Hematopoietic multipotent progenitor cell (in vitro differentiated cells): Measurements from ENCODE around the gene NBAS. TPM values are rescaled to one million over a fixed set of nuclear protein-coding genes. Genes with fewer than 3 reads are reported as not detected.
"Not testable (repeated sequence)": the region's sequence is repeated elsewhere in the genome, so short reads cannot be mapped to it uniquely, and the experiment has no call there.

Experiments used
- DNase-seq, 3 donors: peaks; one replicate each; pipeline ENCODE4 v3.0.0-alpha.2; 2011 to 2015; ENCODE audit warnings: low read depth in 2 of 3, low spot score in 2 of 3
- total RNA-seq: library from RNA; depleted of rRNA; stranded (reverse); fragments of >200 nt; gene quantifications from one replicate; pipeline ENCODE4 v1.2.3, GENCODE V29; 2012

NBAS gene
- total RNA-seq, 1 donor = 56.3 TPM

DNA sequence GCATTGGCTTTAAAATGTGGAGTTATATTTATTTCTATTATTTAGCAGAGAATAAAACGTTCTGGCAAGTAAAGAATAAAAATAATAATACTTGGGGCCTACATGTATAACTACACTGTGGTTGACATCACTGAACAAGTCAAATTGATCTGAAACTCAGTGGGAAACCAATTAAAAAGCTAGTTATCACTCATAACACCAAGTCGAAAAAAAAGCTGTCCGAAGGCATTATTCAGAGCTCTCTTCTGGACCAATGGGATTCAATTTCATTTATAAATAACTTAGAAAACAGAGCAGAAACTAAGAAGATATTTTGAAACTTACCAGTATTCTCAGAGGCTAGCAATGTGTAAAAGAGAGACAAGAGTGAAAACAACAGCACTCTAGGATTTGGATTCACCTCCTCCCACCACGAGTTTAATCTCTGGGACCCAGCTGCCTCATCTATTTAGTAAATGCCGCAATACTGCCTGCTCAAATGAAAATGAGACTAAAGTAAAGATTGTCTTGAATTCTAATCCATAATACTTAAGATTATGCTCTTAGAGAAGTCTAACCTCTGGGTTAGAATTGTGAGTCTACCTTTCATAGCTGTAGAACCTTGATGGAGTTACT is 128.4 kb downstream of the NBAS start:
- DNase-seq = no peak

DNA sequence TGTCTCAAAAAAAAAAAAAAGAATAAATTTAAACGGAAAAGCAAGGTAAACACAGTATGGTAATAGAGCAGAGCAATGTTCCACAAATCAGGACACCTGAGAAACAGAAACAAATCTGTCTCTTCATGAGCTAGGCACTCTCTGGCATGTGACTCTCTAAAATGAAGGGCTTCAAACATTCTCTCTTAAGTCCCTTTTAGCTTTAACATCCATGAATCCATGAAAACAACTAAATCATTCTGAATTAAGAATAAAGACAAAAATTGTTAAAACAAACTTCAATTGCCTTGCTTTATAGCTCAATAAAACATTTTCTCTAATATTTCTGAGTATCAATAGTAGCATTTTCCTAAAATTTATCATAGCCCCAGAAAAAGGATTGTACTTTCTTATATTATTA is 132.1 kb downstream of the NBAS start:
- DNase-seq = no peak

DNA sequence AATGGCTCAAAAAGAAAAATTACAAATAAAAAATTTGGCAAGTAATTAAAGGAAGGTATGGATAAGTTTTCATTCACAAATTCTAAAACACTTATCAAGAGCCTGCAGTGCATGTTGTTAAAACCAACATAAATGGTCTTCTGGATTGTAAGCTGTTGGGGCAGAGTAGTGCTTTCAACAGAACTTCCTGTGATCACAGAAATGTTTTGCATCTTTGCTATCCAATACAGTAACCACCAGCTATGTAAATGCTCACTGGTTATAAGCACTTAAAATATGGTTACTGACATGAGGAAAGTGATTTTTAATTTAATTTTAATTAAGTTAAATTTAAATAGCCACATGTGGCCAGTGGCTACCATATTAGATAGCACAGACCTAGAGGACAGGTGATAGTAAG is 133.1 kb downstream of the NBAS start:
- no peak for DNase-seq

DNA sequence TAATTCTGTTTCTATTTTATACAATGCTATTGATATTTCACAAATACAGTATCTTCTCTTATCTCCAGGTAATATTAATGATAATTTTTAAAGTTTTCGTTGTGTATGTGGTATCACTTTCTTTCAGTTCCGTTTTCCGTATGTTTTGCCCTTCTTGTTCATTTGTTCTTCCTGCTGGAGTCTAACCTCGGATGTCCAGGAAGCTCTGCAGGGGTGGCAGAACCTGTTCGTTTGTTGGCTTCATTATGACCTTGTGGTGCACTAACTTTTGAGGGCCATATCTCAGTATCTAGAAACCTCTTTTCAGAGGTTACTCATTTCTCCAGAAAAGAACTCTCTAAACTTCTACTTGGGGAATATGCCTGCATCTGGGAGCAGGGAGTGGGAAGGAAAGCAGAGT is 134.5 kb downstream of the NBAS start:
- DNase-seq = no peak

DNA sequence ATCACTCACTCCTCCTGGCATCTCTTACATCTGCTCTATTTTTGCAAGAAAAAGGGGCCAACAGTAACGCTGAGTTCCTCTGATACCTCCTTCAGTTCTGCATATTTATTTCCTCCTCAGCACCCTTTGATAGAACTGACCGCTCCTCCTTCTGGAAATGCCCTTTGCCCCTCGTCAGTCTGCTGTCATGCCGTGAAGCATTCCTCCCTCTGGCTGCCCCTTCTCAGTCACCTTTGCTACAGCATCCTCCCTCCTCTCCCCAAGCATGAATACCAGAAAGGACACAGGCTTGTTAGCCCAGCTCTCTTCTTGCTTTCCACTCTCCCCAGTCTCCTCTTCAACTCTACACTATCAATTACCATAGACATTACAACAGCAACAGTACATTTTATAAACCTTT is 135.4 kb downstream of the NBAS start:
- no peak for DNase-seq

DNA sequence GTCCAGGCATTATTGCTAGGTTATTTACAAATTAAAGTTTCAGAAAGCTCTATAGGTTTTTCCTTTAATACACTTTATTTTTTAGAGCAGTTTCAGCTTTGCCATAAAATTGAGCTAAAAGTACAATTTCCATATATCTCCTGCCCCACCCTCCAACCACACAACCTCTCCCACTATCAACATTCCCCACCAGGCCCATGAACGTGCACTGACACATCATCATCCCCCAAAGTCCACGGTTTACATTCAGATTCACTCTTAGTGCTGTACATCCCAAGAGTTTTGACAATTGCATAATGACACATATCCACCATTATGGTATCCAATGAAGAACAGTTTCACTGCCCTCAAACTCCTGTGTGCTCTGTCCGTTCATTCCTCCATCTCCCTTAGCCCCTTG is 139.4 kb downstream of the NBAS start:
- no peak for DNase-seq

DNA sequence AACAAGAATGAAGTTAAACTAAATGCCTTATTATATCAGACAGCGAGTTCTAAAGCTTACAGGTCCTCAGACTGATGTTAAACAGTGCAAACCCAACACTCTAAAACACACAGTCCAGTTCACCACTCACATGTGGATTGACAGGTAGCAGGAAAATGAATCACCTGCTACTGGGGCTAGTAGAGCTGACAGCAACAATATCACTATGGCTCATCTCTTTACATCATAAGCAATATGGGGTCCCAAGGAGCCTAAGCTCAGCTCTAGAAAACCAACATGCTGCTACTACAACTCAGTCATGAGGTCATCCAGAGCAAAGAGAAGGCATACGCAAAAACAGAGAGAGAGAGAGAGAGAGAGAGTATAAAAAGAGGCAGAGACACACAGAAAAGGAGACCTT is 145.4 kb downstream of the NBAS start:
- DNase-seq = no peak

DNA sequence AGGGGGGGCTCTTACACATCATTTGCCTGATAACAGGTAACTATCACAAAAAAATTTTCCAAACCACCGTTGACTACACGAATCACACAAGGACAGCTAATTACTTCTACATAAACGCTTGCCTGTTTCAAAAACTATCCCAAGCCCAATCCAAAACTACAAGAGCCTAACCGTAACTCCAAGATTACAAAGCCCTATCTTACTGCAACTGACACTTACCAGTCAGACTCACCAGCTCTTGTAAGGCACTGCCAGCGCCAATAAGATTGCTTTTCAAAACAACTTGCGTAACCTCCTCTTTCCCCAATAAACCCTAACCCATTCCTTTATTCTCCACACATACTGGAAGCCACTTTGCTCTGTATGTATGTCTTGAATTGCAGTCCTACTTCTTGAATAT is 148.4 kb downstream of the NBAS start:
- DNase-seq = no peak

DNA sequence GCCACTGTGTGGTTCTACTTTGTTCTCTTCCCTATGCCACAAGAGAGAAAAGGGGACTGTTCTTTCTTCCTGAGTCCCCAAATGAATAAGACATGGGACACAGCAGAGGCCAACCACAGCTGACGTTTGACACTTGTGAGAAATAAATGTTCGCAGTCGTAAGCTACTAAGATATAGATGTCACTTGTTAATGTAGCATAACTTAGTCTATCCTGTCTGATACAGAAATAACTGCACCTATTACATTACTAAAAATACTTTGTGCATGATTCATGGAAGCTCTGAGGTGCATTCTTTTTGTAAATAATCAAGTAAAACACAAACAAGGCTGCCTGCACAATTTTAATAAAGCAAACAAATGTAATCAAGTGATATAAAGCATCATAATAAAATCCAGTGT is 148.8 kb downstream of the NBAS start:
- DNase-seq = no peak

DNA sequence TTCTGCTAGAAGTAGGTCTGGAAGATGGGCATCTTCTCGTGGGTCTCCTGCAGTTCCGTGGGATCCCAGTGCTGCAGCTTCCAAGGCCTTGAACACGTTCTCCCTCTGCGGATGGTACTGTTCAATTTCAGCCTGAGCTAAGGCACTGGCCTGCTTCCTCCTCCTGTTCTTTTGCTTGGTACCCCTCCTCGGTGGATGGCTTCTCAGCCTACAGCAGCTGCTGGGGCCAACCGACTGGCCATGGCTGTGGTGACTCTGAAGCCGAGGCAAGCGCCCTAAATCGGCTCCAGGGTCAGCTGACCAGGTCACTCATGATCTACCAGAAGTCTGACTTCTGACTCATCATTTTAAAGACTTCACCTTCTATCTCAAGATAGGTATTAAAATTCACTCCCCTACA is 150.2 kb downstream of the NBAS start:
- no peak for DNase-seq

DNA sequence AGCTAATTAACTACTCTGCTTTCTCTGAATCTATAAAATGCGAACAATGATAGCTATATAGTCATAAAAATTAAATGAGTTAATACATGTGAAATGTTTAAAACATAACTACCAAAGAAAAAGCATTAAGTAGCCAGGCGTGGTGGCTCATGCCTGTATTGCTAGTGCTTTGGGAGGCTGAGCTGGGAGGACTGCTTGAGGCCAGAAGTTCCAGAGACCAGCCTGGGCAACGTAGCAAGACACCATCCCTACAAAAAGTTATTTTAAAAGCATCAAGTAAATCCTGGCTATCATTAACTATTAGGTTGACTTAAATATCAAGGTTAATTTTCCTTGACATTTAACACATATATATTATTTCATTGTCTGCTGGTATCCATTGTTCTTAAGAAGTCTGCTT is 152.4 kb downstream of the NBAS start:
- DNase-seq = no peak

DNA sequence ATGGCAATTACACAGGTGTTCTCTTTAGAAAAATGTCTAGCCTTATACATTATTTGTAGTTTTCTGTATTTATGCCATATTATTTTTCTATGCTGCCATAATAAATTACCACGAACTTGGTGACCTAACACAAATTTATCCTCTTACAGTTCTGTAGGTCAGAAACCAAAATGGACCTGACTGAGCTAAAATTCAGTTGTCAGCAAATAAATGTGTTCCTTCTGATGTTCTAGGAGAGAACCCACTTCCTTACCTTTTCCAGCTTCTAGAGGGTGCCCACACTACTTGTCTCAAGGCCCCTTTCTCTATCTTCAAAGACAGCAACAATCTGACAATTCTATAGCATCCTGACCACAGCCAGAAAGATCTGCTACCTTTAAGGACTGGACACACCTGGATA is 153.5 kb downstream of the NBAS start:
- no peak for DNase-seq

DNA sequence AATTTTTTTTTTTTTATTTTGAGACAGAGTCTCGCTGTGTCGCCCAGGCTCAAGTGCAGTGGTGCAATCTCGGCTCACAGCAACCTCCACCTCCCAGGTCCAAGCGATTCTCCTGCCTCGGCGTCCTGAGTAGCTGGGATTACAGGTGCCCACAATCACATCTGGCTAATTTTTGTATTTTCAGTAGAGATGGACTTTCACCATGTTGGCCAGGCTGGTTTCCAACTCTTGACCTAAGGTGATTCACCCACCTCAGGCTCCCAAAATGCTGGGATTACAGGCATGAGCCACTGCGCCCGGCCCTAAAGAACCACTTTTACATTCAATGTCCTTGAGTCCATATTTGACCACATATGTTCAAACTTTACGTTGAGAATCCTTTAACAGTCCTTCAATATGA is 156.6 kb downstream of the NBAS start:
- not testable (repeated sequence) for DNase-seq

DNA sequence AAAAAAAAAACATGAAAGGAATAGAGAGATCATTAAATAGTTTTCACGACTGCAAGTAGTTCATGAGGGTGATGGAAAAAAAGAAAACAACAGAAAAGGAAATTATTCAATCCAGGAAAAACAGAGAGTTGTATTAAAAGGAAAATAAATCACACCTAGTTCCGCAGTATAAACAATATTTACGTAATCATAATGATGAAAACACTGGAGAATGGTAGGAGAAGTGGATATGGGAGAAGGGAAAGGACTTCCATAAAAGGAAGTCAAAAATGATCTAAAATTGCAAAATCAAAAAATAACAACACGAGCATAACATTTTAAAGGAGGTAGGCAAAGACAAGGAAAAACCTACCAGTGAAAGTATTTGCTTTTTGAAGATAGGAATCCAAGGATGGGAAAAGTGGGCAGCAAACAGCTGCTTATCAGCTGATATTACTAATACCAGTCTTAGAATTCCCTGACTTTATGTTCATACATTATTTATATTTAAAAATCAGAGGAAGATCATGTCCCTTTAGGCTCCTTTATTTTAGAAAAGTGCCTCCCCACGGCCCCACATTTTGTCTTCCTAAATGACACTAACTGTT is 160.8 kb downstream of the NBAS start:
- no peak for DNase-seq

DNA sequence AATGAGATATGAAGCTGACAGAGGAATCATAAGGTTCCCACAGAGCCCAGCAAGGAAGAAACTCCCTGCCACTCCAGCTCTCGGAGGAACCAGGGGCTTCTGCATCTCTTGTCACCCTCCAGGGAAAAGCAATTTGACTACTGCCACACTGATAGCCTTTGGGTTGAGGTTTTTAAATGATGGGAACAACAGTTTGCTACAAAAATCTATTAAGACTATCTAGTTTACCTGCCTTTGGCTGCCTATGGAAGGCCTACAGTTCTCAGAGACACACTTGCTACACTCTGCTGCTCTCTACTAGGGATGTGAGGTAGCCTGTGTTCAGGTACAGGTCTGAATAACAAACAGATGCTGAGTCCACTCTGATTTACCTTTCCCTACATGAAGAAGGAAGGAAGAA is 161.9 kb downstream of the NBAS start:
- DNase-seq = no peak

DNA sequence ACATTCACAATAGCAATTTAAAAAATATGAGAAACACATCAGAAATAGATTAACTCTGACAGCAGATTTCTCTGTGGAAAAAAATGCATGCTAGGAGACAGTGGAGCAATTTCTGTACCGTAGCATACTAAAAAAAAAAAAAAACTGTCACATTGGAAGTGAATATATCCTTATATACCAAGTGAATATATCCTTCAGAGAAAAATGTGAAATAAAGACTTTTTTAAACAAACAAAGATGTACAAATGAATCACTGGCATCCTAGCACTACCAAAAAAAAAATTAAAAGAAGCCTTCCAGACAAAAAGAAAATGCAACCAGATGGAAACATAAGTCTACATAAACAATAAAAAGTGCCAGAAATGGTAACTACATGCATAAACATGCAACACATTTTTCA is 169.4 kb downstream of the NBAS start:
- no peak for DNase-seq

DNA sequence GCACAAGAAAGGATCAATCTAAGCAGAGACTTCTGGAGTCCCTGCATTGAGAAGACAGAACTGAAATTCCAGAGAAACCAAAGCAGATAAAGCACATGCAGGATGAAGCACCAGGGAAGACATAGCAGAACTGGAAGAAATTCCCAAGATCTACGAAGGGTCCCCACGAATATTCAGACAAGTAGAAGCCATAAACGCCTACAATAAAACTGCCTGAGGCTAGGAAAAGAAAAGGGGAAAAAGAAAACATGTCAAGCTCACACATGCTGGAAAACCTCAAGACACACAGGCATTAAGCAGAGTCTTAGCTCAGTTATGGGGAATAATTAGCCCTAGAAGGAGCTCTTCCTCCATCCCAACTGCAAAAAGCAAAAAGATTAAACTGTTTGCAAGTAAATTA is 171.2 kb downstream of the NBAS start:
- DNase-seq = no peak

DNA sequence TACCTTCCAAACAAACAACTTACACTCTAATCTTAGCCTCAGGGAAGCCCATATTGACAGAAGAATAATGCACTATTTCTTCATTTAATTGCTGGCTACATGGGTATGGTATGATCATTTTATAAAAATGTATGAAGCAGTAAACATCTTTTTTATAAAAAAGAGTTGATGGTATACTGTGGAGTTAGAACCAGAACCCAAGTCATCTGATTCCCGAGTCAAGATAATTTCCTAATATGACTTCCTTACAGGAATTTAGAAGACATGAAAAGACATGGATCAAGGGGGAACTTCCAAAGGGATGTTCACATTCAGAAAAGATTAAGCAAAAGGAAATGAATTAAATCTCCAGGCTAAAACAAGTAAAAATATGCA is 171.8 kb downstream of the NBAS start:
- no peak for DNase-seq

DNA sequence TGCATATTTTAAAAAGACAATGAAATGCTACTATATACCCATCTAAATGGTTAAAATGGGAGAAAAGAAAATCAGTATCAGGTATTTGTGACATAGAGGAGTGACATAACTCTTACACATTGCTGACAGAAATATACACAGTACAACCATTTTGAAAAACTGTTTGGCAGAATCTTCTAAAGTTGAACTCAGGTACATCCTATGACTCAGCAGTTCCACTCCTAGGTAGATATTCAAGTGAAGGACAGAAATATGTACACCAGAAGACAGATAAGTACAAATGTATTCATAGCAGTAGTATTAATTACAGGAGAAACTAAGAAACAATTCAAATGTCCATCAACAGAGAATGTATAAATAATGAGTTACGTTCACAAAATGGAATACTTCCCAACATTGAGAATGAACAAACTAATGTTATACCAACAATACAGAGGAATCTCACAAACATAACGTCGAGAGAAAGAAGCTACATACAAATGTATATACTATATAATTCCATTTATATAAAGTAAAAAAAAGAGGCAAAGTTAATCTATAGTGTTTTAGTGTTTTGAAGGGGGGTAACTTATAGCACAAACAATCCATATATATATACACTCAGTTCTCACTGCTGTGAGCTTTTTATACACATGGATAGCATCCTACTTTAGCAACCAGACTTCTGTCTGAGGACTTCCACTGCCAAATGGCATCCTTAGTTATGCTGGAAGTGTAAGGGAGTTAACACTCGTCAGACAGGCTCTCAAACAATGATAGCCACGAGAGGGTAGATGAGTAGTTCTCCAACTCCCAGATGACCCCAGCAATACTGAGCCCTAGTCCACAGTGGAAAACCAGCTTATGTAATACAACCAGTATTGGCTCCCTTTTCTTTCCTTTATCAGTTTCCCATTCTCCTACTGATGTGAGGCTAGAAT is 172.5 kb downstream of the NBAS start:
- DNase-seq = no peak

DNA sequence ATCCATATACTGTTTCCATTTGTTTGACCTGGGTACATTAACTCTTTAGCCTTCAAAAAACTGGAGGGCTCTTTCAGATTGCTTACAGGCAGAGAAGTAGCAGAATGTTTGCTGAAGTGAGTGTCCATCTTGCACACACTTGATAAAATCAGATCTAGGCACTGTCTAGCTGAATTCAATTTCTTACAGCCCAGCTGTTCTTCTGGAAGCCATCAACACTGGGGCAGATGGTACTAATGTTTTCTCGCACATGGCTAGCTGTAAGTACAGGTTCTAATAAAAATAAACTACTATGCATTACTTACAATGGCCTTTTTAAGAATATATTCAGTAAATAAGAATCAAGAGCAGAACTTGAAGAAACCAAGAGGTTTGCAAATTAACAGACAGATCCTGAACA is 175.9 kb downstream of the NBAS start:
- DNase-seq = no peak

DNA sequence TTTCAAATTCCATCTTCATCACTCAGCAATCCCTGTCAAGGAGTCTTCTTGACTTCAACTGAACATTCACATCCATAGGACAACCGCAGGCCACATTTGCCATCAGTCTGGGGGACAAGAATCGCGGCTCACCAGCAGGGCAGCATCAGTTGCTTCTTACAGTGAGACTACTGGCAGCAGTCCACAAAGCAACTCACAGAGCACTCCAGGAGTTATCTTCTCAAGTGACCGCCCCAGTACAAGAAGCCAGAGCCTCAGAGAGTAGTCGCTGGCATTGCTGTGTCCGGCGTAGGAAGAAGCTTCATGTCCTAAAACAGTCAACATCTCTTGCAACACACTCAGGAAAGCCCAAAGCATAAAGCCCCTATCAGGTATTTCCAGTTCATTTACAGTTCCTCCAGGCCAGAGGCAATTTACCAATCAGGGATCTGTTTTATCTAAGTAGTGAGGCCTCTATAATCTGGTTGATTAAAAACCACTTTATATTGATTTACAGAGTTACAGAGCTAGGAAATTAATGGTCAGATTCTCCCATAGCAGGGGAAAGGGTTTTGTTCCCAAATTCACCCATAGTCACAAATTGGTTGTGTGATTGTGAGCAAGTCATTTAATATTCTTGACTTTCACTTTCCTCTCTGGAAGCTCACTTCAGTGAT is 177.3 kb downstream of the NBAS start:
- DNase-seq = no peak
